NCI-H1436 treated with DMSO at 0.1 percent for 48 hours (cell line): ENCODE results near the gene NDFIP2.

Experiments used
- DNase-seq: peaks from one replicate; lab custom pipeline; 2025; lab: John Stamatoyannopoulos, UW

Gene NDFIP2

GRCh38 chr13:79496188-79496587 is 15.2 kb downstream of the NDFIP2 start:
- DNase-seq = no peak

GRCh38 chr13:79497064-79497463 is 16.1 kb downstream of the NDFIP2 start:
- no peak for DNase-seq

GRCh38 chr13:79497852-79498251 is 16.9 kb downstream of the NDFIP2 start:
- no peak for DNase-seq

GRCh38 chr13:79500829-79501228 is 19.9 kb downstream of the NDFIP2 start:
- no peak for DNase-seq

- no peak for DNase-seq
These were observed 20.7 kb downstream of the NDFIP2 start for GRCh38 chr13:79501538-79502232.

- DNase-seq = no peak
These were observed 22.0 kb downstream of the NDFIP2 start for GRCh38 chr13:79502859-79503468.

GRCh38 chr13:79503473-79504017 is 22.6 kb downstream of the NDFIP2 start:
- DNase-seq = no peak

GRCh38 chr13:79508224-79508961 is 27.4 kb downstream of the NDFIP2 start:
- DNase-seq = no peak

- no peak for DNase-seq
These were observed 30.7 kb downstream of the NDFIP2 start for GRCh38 chr13:79511611-79512010.

- no peak for DNase-seq
These were observed 32.0 kb downstream of the NDFIP2 start for GRCh38 chr13:79512950-79513349.

GRCh38 chr13:79516595-79516994 is 35.6 kb downstream of the NDFIP2 start:
- DNase-seq = no peak

- no peak for DNase-seq
These were observed 38.3 kb downstream of the NDFIP2 start for GRCh38 chr13:79519255-79519654.

GRCh38 chr13:79522583-79522982 is 41.6 kb downstream of the NDFIP2 start:
- no peak for DNase-seq

- DNase-seq = no peak
These were observed 44.3 kb downstream of the NDFIP2 start for GRCh38 chr13:79525064-79525857.

- no peak for DNase-seq
These were observed 46.7 kb downstream of the NDFIP2 start for GRCh38 chr13:79527698-79528097.

- DNase-seq = no peak
These were observed 47.4 kb downstream of the NDFIP2 start for GRCh38 chr13:79528356-79528755.

- no peak for DNase-seq
These were observed 47.8 kb downstream of the NDFIP2 start for GRCh38 chr13:79528759-79529191.

- DNase-seq = no peak
These were observed 48.9 kb downstream of the NDFIP2 start for GRCh38 chr13:79529817-79530216.

GRCh38 chr13:79530270-79530669 is 49.3 kb downstream of the NDFIP2 start:
- DNase-seq = no peak

- no peak for DNase-seq
These were observed 50.7 kb downstream of the NDFIP2 start for GRCh38 chr13:79531542-79532254.

GRCh38 chr13:79532576-79532975 is 51.6 kb downstream of the NDFIP2 start:
- no peak for DNase-seq
